ENCODE results near the gene SLC35F1. TPM values are rescaled to one million over a fixed set of nuclear protein-coding genes. Genes with fewer than 3 reads are reported as not detected.

Gene SLC35F1
- total and polyA plus RNA-seq, 2 donors (not counting 1 experiment from before 2014, with no cell fraction given): 0.09 to 0.17 TPM

DNA sequence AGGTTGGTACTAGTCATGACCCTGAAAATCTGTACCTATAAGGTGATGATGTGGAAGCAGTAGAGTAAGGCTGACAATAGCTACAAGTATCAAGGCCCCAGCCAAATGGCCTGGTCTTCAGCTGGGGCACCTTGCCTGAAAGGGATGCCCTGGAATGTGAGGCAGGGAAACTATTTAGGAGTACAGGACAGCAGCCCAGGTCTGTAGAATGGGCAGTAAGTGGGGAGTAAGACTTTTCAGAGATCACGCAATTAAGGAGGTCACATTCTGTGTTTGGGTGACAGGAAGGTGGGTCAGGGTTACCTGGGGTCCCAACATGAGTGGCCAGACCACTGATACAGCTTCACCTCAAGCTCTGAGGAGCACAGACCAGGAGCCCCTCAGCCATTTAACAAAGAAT is 9.4 kb downstream of the SLC35F1 start:
- H2AFZ ChIP-seq (ENCODE audit: low read length): no peak overlapping the region
- DNase-seq (ENCODE audit: low read depth in 2 of 2): no peak
- TF ChIP-seq EZH2 (IDR thresholded peaks at IDR 0.05; ENCODE audit: low read length, missing control alignments) (no peak), CTCF (conservative IDR thresholded peaks at IDR 0.05 in 1 of 2, IDR thresholded peaks at IDR 0.05 in 1 of 2; ENCODE audit: low read depth in 1 of 2, low read length in 2 of 2) (no peak)

GRCh38 chr6:117917176-117917575 is 10.1 kb downstream of the SLC35F1 start:
- no peak for DNase-seq (ENCODE audit: low read depth in 2 of 2)
- no peak overlapping the region for H3K9ac ChIP-seq (ENCODE audit: insufficient read depth, low read length)
- no peak overlapping the region for H3K4me2 ChIP-seq (ENCODE audit: extremely low read depth, insufficient read depth, low read length)
- no peaks in the 10 kb centered on the region for H3K36me3 ChIP-seq (ENCODE audit: control insufficient read depth, insufficient read depth, low read length)
- H3K4me3 ChIP-seq (replicated peaks in 1 of 4; ENCODE audit: control extremely low read depth in 1 of 4, insufficient read depth in 1 of 4, low read depth in 3 of 4, low read length in 4 of 4): no peak overlapping the region
- no peaks in the 10 kb centered on the region for H3K9me3 ChIP-seq (ENCODE audit: control insufficient read depth, insufficient read depth, low read depth, low read length)
- no peaks in the 10 kb centered on the region for H4K20me1 ChIP-seq (ENCODE audit: control insufficient read depth, extremely low read depth, insufficient read depth, low read length)
- H3K4me1 ChIP-seq (ENCODE audit: control insufficient read depth, extremely low read depth, insufficient read depth, low read length): no peaks in the 10 kb centered on the region
- no peak overlapping the region for H3K27ac ChIP-seq (ENCODE audit: insufficient read depth, low read length)
- no peak overlapping the region for H2AFZ ChIP-seq (ENCODE audit: low read length)
- no peaks in the 10 kb centered on the region for H3K79me2 ChIP-seq (ENCODE audit: control insufficient read depth, insufficient read depth, low read length)
- H3K27me3 ChIP-seq (ENCODE audit: control insufficient read depth, insufficient read depth, low read length): no peaks in the 10 kb centered on the region
- TF ChIP-seq EZH2 (IDR thresholded peaks at IDR 0.05; ENCODE audit: low read length, missing control alignments) (no peak), CTCF (conservative IDR thresholded peaks at IDR 0.05 in 1 of 2, IDR thresholded peaks at IDR 0.05 in 1 of 2; ENCODE audit: low read depth in 1 of 2, low read length in 2 of 2) (no peak)

More for the DNA sequence above, 9.4 kb downstream of the SLC35F1 start:
- no peaks in the 10 kb centered on the region for H3K27me3 ChIP-seq (ENCODE audit: control insufficient read depth, insufficient read depth, low read length)
- no peak overlapping the region for H3K4me3 ChIP-seq (replicated peaks in 1 of 4; ENCODE audit: control extremely low read depth in 1 of 4, insufficient read depth in 1 of 4, low read depth in 3 of 4, low read length in 4 of 4)
- H3K4me1 ChIP-seq (ENCODE audit: control insufficient read depth, extremely low read depth, insufficient read depth, low read length): no peaks in the 10 kb centered on the region
- H3K79me2 ChIP-seq (ENCODE audit: control insufficient read depth, insufficient read depth, low read length): no peaks in the 10 kb centered on the region
- H3K4me2 ChIP-seq (ENCODE audit: extremely low read depth, insufficient read depth, low read length): no peak overlapping the region
- no peaks in the 10 kb centered on the region for H3K36me3 ChIP-seq (ENCODE audit: control insufficient read depth, insufficient read depth, low read length)
- H3K9ac ChIP-seq (ENCODE audit: insufficient read depth, low read length): no peak overlapping the region
- H4K20me1 ChIP-seq (ENCODE audit: control insufficient read depth, extremely low read depth, insufficient read depth, low read length): no peaks in the 10 kb centered on the region
- H3K9me3 ChIP-seq (ENCODE audit: control insufficient read depth, insufficient read depth, low read depth, low read length): no peaks in the 10 kb centered on the region
- no peak overlapping the region for H3K27ac ChIP-seq (ENCODE audit: insufficient read depth, low read length)

DNA sequence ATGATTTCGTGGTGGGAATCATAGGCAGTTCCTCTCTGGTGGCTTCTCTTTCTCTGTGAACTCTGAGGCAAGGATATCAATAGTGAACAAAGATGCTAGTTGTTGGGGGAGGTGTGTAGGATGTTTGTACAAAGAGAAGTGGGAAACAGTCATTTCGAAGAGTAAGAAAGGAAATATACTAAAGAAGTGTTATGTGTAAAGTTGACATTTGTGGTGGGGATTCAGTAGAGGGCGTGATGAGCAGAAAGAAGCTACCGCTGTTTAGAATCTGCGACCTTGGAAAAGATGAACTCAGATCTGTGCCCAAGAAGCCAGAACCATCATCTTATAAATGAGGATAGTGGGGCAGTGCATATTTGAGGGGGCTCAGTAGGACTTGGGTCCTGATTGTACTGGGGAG is 11.4 kb downstream of the SLC35F1 start:
- no peak for DNase-seq (ENCODE audit: low read depth in 2 of 2)
- H3K4me3 ChIP-seq (replicated peaks in 1 of 4; ENCODE audit: control extremely low read depth in 1 of 4, insufficient read depth in 1 of 4, low read depth in 3 of 4, low read length in 4 of 4): no peak overlapping the region
- no peaks in the 10 kb centered on the region for H3K9me3 ChIP-seq (ENCODE audit: control insufficient read depth, insufficient read depth, low read depth, low read length)
- H2AFZ ChIP-seq (ENCODE audit: low read length): no peak overlapping the region
- no peaks in the 10 kb centered on the region for H3K36me3 ChIP-seq (ENCODE audit: control insufficient read depth, insufficient read depth, low read length)
- H3K27me3 ChIP-seq (ENCODE audit: control insufficient read depth, insufficient read depth, low read length): no peaks in the 10 kb centered on the region
- TF ChIP-seq EZH2 (IDR thresholded peaks at IDR 0.05; ENCODE audit: low read length, missing control alignments) (no peak), CTCF (conservative IDR thresholded peaks at IDR 0.05 in 1 of 2, IDR thresholded peaks at IDR 0.05 in 1 of 2; ENCODE audit: low read depth in 1 of 2, low read length in 2 of 2) (no peak)
- no peaks in the 10 kb centered on the region for H3K4me1 ChIP-seq (ENCODE audit: control insufficient read depth, extremely low read depth, insufficient read depth, low read length)
- H3K79me2 ChIP-seq (ENCODE audit: control insufficient read depth, insufficient read depth, low read length): no peaks in the 10 kb centered on the region
- H4K20me1 ChIP-seq (ENCODE audit: control insufficient read depth, extremely low read depth, insufficient read depth, low read length): no peaks in the 10 kb centered on the region
- no peak overlapping the region for H3K27ac ChIP-seq (ENCODE audit: insufficient read depth, low read length)
- no peak overlapping the region for H3K9ac ChIP-seq (ENCODE audit: insufficient read depth, low read length)
- no peak overlapping the region for H3K4me2 ChIP-seq (ENCODE audit: extremely low read depth, insufficient read depth, low read length)
